Suprapubic skin (tissue), 3 donors: ENCODE results near the gene GEN1.

Experiments
- CTCF ChIP-seq, 2 donors: fragments of 200-600 bp in 1 of 2; fragments of 450-650 bp in 1 of 2; sonication (generic) in 1 of 2; IDR thresholded peaks; one replicate each; pipeline ENCODE4 v1.5.1; 2016 to 2019; ENCODE audit warnings: antibody characterized with exemption in 2 of 2, mild to moderate bottlenecking in 1 of 2, moderate library complexity in 1 of 2
- EP300 ChIP-seq: sonication (generic); formaldehyde crosslinking; IDR thresholded peaks from one replicate; pipeline ENCODE4 v1.6.1; 2017; ENCODE audit warnings: antibody characterized with exemption

GRCh38 chr2:17800693-17801458 lies 46.9 kb downstream of the GEN1 start:
- TF ChIP-seq CTCF (IDR thresholded peaks at IDR 0.05) (no peak), EP300 (no peak)
